Measurements from ENCODE around the gene GDI1. TPM values are rescaled to one million over a fixed set of nuclear protein-coding genes. Genes with fewer than 3 reads are reported as not detected.

The GDI1 gene
- total and polyA plus RNA-seq, 2 experiments from 2014 or later, result 48.5 to 95.9 TPM

GRCh38 chrX:154486396-154487207 is 49.6 kb downstream of the GDI1 start, which contains the start of gene UBL4A:
Gene UBL4A (minus strand): TSS chrX:154486615. CDS start chrX:154486584, 31 bp downstream.
- Histone ChIP-seq H3K79me2 (replicated peaks; ENCODE audit: insufficient read depth) (no peaks in the 10 kb centered on the region), H3K4me1 (ENCODE audit: insufficient read depth) (no peaks in the 10 kb centered on the region), H3F3A (replicated peaks; ENCODE audit: low read depth) (no peaks in the 10 kb centered on the region), H3K27ac (ENCODE audit: low read depth) (no peak within 1 kb of the TSS), H3K36me3 (ENCODE audit: insufficient read depth) (no peaks in the 10 kb centered on the region), H2AFZ (no peak within 1 kb of the TSS), H4K20me1 (replicated peaks; ENCODE audit: insufficient read depth) (no peaks in the 10 kb centered on the region; the same call in 1 of the 2 replicates), H3K27me3 (ENCODE audit: insufficient read depth) (no peaks in the 10 kb centered on the region), H3K4me3 (peak within 1 kb of the TSS; percentile 56), H3K9me2 (ENCODE audit: insufficient read depth) (no peaks in the 10 kb centered on the region), H3K4me2 (peak within 1 kb of the TSS; percentile 80)
- Mint-ChIP-seq H3K4me1 (peaks cover 10% of the 10 kb centered on the region; the same call in 2 of the 3 replicates), H3K36me3 (ENCODE audit: low read depth) (peaks cover 5% of the 10 kb centered on the region; the same call in 2 of the 3 replicates), H3K9me3 (no peaks in the 10 kb centered on the region), H3K27me3 (ENCODE audit: insufficient read depth, low read depth, poor library complexity) (peaks cover 17% of the 10 kb centered on the region), H3K27ac (no peak within 1 kb of the TSS), H3K4me3 (peak within 1 kb of the TSS; percentile 71)
- DNase-seq (ENCODE audit: low spot score), result peak; percentile 50
- TF ChIP-seq, protein P1, sequence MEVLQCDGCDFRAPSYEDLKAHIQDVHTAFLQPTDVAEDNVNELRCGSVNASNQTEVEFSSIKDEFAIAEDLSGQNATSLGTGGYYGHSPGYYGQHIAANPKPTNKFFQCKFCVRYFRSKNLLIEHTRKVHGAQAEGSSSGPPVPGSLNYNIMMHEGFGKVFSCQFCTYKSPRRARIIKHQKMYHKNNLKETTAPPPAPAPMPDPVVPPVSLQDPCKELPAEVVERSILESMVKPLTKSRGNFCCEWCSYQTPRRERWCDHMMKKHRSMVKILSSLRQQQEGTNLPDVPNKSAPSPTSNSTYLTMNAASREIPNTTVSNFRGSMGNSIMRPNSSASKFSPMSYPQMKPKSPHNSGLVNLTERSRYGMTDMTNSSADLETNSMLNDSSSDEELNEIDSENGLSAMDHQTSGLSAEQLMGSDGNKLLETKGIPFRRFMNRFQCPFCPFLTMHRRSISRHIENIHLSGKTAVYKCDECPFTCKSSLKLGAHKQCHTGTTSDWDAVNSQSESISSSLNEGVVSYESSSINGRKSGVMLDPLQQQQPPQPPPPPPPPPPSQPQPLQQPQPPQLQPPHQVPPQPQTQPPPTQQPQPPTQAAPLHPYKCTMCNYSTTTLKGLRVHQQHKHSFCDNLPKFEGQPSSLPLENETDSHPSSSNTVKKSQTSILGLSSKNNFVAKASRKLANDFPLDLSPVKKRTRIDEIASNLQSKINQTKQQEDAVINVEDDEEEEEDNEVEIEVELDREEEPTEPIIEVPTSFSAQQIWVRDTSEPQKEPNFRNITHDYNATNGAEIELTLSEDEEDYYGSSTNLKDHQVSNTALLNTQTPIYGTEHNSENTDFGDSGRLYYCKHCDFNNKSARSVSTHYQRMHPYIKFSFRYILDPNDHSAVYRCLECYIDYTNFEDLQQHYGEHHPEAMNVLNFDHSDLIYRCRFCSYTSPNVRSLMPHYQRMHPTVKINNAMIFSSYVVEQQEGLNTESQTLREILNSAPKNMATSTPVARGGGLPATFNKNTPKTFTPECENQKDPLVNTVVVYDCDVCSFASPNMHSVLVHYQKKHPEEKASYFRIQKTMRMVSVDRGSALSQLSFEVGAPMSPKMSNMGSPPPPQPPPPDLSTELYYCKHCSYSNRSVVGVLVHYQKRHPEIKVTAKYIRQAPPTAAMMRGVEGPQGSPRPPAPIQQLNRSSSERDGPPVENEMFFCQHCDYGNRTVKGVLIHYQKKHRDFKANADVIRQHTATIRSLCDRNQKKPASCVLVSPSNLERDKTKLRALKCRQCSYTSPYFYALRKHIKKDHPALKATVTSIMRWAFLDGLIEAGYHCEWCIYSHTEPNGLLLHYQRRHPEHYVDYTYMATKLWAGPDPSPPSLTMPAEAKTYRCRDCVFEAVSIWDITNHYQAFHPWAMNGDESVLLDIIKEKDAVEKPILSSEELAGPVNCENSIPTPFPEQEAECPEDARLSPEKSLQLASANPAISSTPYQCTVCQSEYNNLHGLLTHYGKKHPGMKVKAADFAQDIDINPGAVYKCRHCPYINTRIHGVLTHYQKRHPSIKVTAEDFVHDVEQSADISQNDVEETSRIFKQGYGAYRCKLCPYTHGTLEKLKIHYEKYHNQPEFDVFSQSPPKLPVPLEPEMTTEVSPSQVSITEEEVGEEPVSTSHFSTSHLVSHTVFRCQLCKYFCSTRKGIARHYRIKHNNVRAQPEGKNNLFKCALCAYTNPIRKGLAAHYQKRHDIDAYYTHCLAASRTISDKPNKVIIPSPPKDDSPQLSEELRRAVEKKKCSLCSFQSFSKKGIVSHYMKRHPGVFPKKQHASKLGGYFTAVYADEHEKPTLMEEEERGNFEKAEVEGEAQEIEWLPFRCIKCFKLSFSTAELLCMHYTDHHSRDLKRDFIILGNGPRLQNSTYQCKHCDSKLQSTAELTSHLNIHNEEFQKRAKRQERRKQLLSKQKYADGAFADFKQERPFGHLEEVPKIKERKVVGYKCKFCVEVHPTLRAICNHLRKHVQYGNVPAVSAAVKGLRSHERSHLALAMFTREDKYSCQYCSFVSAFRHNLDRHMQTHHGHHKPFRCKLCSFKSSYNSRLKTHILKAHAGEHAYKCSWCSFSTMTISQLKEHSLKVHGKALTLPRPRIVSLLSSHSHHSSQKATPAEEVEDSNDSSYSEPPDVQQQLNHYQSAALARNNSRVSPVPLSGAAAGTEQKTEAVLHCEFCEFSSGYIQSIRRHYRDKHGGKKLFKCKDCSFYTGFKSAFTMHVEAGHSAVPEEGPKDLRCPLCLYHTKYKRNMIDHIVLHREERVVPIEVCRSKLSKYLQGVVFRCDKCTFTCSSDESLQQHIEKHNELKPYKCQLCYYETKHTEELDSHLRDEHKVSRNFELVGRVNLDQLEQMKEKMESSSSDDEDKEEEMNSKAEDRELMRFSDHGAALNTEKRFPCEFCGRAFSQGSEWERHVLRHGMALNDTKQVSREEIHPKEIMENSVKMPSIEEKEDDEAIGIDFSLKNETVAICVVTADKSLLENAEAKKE (CRISPR knock-in tag; IDR thresholded peaks at IDR 0.05), result no peak
- TF ChIP-seq ETS1 (IDR thresholded peaks at IDR 0.05) (no peak), JUNB (IDR thresholded peaks at IDR 0.05; ENCODE audit: unreplicated experiment) (no peak), NANOG (IDR thresholded peaks at IDR 0.05; ENCODE audit: borderline replicate concordance) (no peak), EZH2phosphoT487 (IDR thresholded peaks at IDR 0.05; ENCODE audit: unreplicated experiment) (no peak), CREB1 (CRISPR knock-in tag; IDR thresholded peaks at IDR 0.05; ENCODE audit: low read depth) (no peak), POLR2AphosphoS5 (IDR thresholded peaks at IDR 0.05; ENCODE audit: low read depth) (peak; percentile 45; the same call in 1 of the 2 replicates)
- TF ChIP-seq, protein P2, sequence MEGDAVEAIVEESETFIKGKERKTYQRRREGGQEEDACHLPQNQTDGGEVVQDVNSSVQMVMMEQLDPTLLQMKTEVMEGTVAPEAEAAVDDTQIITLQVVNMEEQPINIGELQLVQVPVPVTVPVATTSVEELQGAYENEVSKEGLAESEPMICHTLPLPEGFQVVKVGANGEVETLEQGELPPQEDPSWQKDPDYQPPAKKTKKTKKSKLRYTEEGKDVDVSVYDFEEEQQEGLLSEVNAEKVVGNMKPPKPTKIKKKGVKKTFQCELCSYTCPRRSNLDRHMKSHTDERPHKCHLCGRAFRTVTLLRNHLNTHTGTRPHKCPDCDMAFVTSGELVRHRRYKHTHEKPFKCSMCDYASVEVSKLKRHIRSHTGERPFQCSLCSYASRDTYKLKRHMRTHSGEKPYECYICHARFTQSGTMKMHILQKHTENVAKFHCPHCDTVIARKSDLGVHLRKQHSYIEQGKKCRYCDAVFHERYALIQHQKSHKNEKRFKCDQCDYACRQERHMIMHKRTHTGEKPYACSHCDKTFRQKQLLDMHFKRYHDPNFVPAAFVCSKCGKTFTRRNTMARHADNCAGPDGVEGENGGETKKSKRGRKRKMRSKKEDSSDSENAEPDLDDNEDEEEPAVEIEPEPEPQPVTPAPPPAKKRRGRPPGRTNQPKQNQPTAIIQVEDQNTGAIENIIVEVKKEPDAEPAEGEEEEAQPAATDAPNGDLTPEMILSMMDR (conservative IDR thresholded peaks at IDR 0.05; ENCODE audit: low read depth in 2 of 2), result no peak
- TF ChIP-seq, protein P3, sequence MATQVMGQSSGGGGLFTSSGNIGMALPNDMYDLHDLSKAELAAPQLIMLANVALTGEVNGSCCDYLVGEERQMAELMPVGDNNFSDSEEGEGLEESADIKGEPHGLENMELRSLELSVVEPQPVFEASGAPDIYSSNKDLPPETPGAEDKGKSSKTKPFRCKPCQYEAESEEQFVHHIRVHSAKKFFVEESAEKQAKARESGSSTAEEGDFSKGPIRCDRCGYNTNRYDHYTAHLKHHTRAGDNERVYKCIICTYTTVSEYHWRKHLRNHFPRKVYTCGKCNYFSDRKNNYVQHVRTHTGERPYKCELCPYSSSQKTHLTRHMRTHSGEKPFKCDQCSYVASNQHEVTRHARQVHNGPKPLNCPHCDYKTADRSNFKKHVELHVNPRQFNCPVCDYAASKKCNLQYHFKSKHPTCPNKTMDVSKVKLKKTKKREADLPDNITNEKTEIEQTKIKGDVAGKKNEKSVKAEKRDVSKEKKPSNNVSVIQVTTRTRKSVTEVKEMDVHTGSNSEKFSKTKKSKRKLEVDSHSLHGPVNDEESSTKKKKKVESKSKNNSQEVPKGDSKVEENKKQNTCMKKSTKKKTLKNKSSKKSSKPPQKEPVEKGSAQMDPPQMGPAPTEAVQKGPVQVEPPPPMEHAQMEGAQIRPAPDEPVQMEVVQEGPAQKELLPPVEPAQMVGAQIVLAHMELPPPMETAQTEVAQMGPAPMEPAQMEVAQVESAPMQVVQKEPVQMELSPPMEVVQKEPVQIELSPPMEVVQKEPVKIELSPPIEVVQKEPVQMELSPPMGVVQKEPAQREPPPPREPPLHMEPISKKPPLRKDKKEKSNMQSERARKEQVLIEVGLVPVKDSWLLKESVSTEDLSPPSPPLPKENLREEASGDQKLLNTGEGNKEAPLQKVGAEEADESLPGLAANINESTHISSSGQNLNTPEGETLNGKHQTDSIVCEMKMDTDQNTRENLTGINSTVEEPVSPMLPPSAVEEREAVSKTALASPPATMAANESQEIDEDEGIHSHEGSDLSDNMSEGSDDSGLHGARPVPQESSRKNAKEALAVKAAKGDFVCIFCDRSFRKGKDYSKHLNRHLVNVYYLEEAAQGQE (IDR thresholded peaks at IDR 0.05; ENCODE audit: unreplicated experiment), result no peak
- ATAC-seq, result peak; percentile 3
